ENCODE measurements around the gene S1PR4. TPM values are rescaled to one million over a fixed set of nuclear protein-coding genes. Genes with fewer than 3 reads are reported as not detected.
A peak's percentile ranks its signal among the peaks of the same experiment; 100 is the strongest.

Gene S1PR4
- total and polyA plus RNA-seq, 2 of the 8 experiments (the other 6 are each of a cell fraction or from before 2014, with no cell fraction given): not detected

DNA sequence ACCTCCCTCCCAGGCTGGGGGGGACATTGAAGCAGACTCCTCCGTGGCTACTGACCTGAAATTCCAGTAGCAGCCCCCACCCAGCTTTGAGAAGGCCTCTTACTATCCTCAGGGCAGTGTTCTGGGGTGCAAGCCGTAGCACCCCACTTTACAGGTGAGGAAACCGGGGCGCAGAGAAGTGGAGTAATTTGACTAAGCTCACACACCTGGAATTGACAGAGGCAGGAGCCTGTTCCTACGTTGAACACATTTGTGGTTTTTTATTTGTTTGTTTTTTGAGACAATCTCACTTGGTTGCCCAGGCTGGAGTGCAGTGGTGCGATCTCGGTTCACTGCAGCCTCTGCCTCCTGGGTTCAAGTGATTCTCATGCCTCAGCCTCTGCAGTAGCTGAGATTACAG is 14.6 kb upstream of the S1PR4 start:
- H3K4me1 ChIP-seq (replicated peaks in 1 of 4; ENCODE audit: control insufficient read depth in 3 of 4, insufficient read depth in 4 of 4, low read length in 3 of 4): peaks cover 0 to 3% (median under 1%) of the 10 kb centered on the region in 4 experiments; a peak in 2 of 7 replicates
- no peak overlapping the region for H3K18ac ChIP-seq (ENCODE audit: extremely low read depth, low read length)
- peak overlapping the region in 2 of 4 experiments; percentile 36 to 54; a peak in 4 of 8 replicates for H3K4me3 ChIP-seq (ENCODE audit: extremely low read depth in 1 of 4, insufficient read depth in 2 of 4, low read depth in 3 of 4, low read length in 4 of 4)
- H3K27ac ChIP-seq (ENCODE audit: low read depth, low read length): no peak overlapping the region
- peak overlapping the region; percentile 93; the same call in 1 of the 2 replicates for H2AFZ ChIP-seq (ENCODE audit: low read length)
- FAIRE-seq (no peak), DNase-seq (ENCODE audit: low read depth in 1 of 2, low spot score in 2 of 2) (no peak)
- H2BK20ac ChIP-seq (ENCODE audit: low read length): no peak overlapping the region
- no peaks in the 10 kb centered on the region for H4K20me1 ChIP-seq (replicated peaks in 1 of 2; ENCODE audit: control insufficient read depth in 1 of 2, insufficient read depth in 2 of 2, low read length in 2 of 2)
- 83% methylated on average over 7 of the region's 7 CpGs; no CpG with 5 or more reads in 1 of the 2 experiments for WGBS, 2 experiments (ENCODE audit: extremely low coverage in 1 of 2, insufficient coverage in 1 of 2, insufficient read length in 1 of 2, insufficient replicate concordance in 2 of 2, low coverage in 1 of 2, low lambda C conversion rate in 2 of 2, missing lambda C conversion rate in 1 of 2)
- H3K36me3 ChIP-seq (ENCODE audit: control insufficient read depth in 2 of 4, insufficient read depth in 4 of 4, low read length in 3 of 4): no peaks in the 10 kb centered on the region
- H3K79me2 ChIP-seq (ENCODE audit: control insufficient read depth in 1 of 2, insufficient read depth in 2 of 2, low read length in 2 of 2): no peaks in the 10 kb centered on the region
- no peak overlapping the region for H4K5ac ChIP-seq (ENCODE audit: insufficient read length, low read depth, low read length)
- H3K27me3 ChIP-seq (replicated peaks in 1 of 4; ENCODE audit: control insufficient read depth in 3 of 4, extremely low read depth in 1 of 4, insufficient read depth in 3 of 4, low read length in 3 of 4): peaks cover 0 to 5% (median 2%) of the 10 kb centered on the region in 4 experiments; a peak in 3 of 7 replicates
- H3K14ac ChIP-seq (ENCODE audit: insufficient read length): no peak overlapping the region
- H3K9me3 ChIP-seq (ENCODE audit: insufficient read depth in 2 of 2, low read depth in 1 of 2, low read length in 1 of 2): no peaks in the 10 kb centered on the region
- peak overlapping the region; percentile 39 to 86; a peak in 3 of 4 replicates for H3K4me2 ChIP-seq (ENCODE audit: insufficient read depth in 1 of 2, low read depth in 2 of 2, low read length in 2 of 2)
- no peak overlapping the region for H3K4ac ChIP-seq (replicated peaks; ENCODE audit: insufficient read length, low read depth, low read length)
- ChIA-PET POLR2A (ENCODE audit: partially characterized antibody) (interaction anchor here (0.6 to 1.6 kb wide), 3 partner anchors 36 to 377 kb away, joined by 3 to 4 read pairs (median 4); no protein-coding TSS in a partner anchor), CTCF (ENCODE audit: partially characterized antibody) (interaction anchor here (0.6 to 11.1 kb wide), 33 partner anchors 12 to 316 kb away, joined by 3 to 162 read pairs (median 4); partner anchors contain the start of gene GNA15)
- H2AK5ac ChIP-seq (ENCODE audit: low read depth, low read length): no peak overlapping the region
- no peaks in the 10 kb centered on the region for H3K79me1 ChIP-seq (ENCODE audit: low read depth, low read length)
- H3K23me2 ChIP-seq (ENCODE audit: low read depth, low read length): no peaks in the 10 kb centered on the region
- H3K9ac ChIP-seq (replicated peaks in 1 of 4; ENCODE audit: extremely low read depth in 1 of 4, low read depth in 3 of 4, low read length in 3 of 4): no peak overlapping the region
- H4K91ac ChIP-seq (replicated peaks; ENCODE audit: insufficient read length, low read length): no peak overlapping the region
- H3K23ac ChIP-seq (ENCODE audit: insufficient read length): no peak overlapping the region
- no peak overlapping the region for H2BK5ac ChIP-seq (ENCODE audit: low read depth, low read length)
- H2BK15ac ChIP-seq (ENCODE audit: low read length): no peak overlapping the region
- H2BK12ac ChIP-seq (ENCODE audit: low read depth, low read length): 0 out of 2 replicates have a peak overlapping the region, but pooled peaks have one; percentile 77
- no peak overlapping the region for H2BK120ac ChIP-seq (replicated peaks; ENCODE audit: low read depth, low read length)
- H4K8ac ChIP-seq (ENCODE audit: extremely low read depth, insufficient read depth, low read length): no peak overlapping the region
- H3K56ac ChIP-seq (replicated peaks; ENCODE audit: insufficient read length, low read depth, low read length): no peak overlapping the region
- TF ChIP-seq POU5F1 (IDR thresholded peaks at IDR 0.05; ENCODE audit: low read depth, low read length) (no peak), NRF1 (IDR thresholded peaks at IDR 0.05; ENCODE audit: low read depth, low read length) (no peak), NANOG (IDR thresholded peaks at IDR 0.05; ENCODE audit: insufficient read depth, low read depth, low read length, poor library complexity, severe bottlenecking) (no peak), HDAC2 (IDR thresholded peaks at IDR 0.05; ENCODE audit: borderline replicate concordance in 1 of 2, low read depth in 2 of 2, low read length in 2 of 2) (no peak), RNF2 (IDR thresholded peaks at IDR 0.05; ENCODE audit: borderline replicate concordance, low read depth, low read length, missing control alignments, poor library complexity, severe bottlenecking) (no peak), EZH2 (IDR thresholded peaks at IDR 0.05; ENCODE audit: low read depth, low read length, severe bottlenecking) (no peak), CTCF (IDR thresholded peaks at IDR 0.05; ENCODE audit: control extremely low read depth in 1 of 3, insufficient read depth in 1 of 3, low read depth in 1 of 3, low read length in 3 of 3) (no peak), CTBP2 (IDR thresholded peaks at IDR 0.05; ENCODE audit: borderline replicate concordance, insufficient read depth, insufficient read length, low read length) (no peak), YY1 (IDR thresholded peaks at IDR 0.05; ENCODE audit: low read depth, low read length) (no peak)
